H9 (cell line): ENCODE data around the gene PREP. TPM values are rescaled to one million over a fixed set of nuclear protein-coding genes. Genes with fewer than 3 reads are reported as not detected.

Experiments used
- DNase-seq: peaks from one replicate; pipeline ENCODE4 v3.0.0-alpha.2; 2017
- H2AFZ ChIP-seq: one replicate; pipeline ENCODE4 v1.6.1; 2013; ENCODE audit warnings: mild to moderate bottlenecking, low read length, control low read depth, moderate library complexity
- H2AK5ac ChIP-seq: 2 replicates; pipeline ENCODE4 v1.6.1; 2013; ENCODE audit warnings: low read length, control low read depth, mixed read lengths; ENCODE audit not compliant: insufficient read length
- H2BK120ac ChIP-seq: one replicate; pipeline ENCODE4 v1.6.1; 2013; ENCODE audit warnings: low read depth, mild to moderate bottlenecking, low read length, control low read depth, inconsistent platforms; ENCODE audit not compliant: poor library complexity, severe bottlenecking
- H2BK12ac ChIP-seq: 2 replicates; pipeline ENCODE4 v1.6.1; 2013; ENCODE audit warnings: low read length, control low read depth, mixed read lengths, low read depth; ENCODE audit not compliant: insufficient read length
- H2BK15ac ChIP-seq: 2 replicates; pipeline ENCODE4 v1.6.1; 2013; ENCODE audit warnings: low read depth, low read length, control low read depth
- H2BK20ac ChIP-seq: one replicate; pipeline ENCODE4 v1.6.1; 2013; ENCODE audit warnings: low read depth, mild to moderate bottlenecking, low read length, control low read depth, inconsistent platforms; ENCODE audit not compliant: poor library complexity, severe bottlenecking
- H2BK5ac ChIP-seq: 2 replicates; pipeline ENCODE4 v1.6.1; 2013; ENCODE audit warnings: low read length, control low read depth, mixed read lengths; ENCODE audit not compliant: insufficient read length
- H3K14ac ChIP-seq: 2 replicates; pipeline ENCODE4 v1.6.1; 2013; ENCODE audit warnings: low read length, control low read depth; ENCODE audit not compliant: insufficient read depth
- H3K18ac ChIP-seq: 2 replicates; pipeline ENCODE4 v1.6.1; 2013; ENCODE audit warnings: low read depth, mild to moderate bottlenecking, mixed read lengths, low read length, control low read depth; ENCODE audit not compliant: insufficient read length
- H3K23ac ChIP-seq: 2 replicates; pipeline ENCODE4 v1.6.1; 2013; ENCODE audit warnings: low read length, control low read depth, mixed read lengths, low read depth; ENCODE audit not compliant: insufficient read length
- H3K23me2 ChIP-seq: 2 replicates; pipeline ENCODE4 v1.6.1; 2013; ENCODE audit warnings: low read depth, mild to moderate bottlenecking, mixed read lengths, low read length, control low read depth; ENCODE audit not compliant: insufficient read length, poor library complexity, severe bottlenecking
- H3K27ac ChIP-seq: 2 replicates; pipeline ENCODE4 v1.5.1; 2013; ENCODE audit warnings: low read length, control low read depth, mixed read lengths, low read depth; ENCODE audit not compliant: insufficient read length
- H3K27me3 ChIP-seq: 2 replicates; pipeline ENCODE4 v1.6.1; 2013; ENCODE audit warnings: low read length, control low read depth, inconsistent platforms; ENCODE audit not compliant: insufficient read depth
- H3K4ac ChIP-seq: 2 replicates; pipeline ENCODE4 v1.6.1; 2013; ENCODE audit warnings: low read depth, mild to moderate bottlenecking, control low read depth, inconsistent platforms, low read length, moderate library complexity
- H3K4me1 ChIP-seq: 2 replicates; pipeline ENCODE4 v1.6.1; 2013; ENCODE audit warnings: low read length, control low read depth, inconsistent platforms; ENCODE audit not compliant: insufficient read depth
- H3K4me2 ChIP-seq: 2 replicates; pipeline ENCODE4 v1.6.1; 2013; ENCODE audit warnings: low read length, control low read depth, mixed read lengths; ENCODE audit not compliant: insufficient read length, insufficient read depth
- H3K56ac ChIP-seq: 2 replicates; pipeline ENCODE4 v1.6.1; 2013; ENCODE audit warnings: low read depth, mild to moderate bottlenecking, mixed read lengths, low read length, control low read depth; ENCODE audit not compliant: insufficient read length
- H3K79me1 ChIP-seq: 2 replicates; pipeline ENCODE4 v1.6.1; 2013; ENCODE audit warnings: low read depth, mild to moderate bottlenecking, moderate library complexity, low read length, control low read depth, inconsistent platforms; ENCODE audit not compliant: insufficient read depth, poor library complexity, severe bottlenecking
- H3K79me2 ChIP-seq: 2 replicates; pipeline ENCODE4 v1.6.1; 2013; ENCODE audit warnings: low read length, control low read depth, inconsistent platforms; ENCODE audit not compliant: insufficient read depth
- H3K9ac ChIP-seq: 2 replicates; pipeline ENCODE4 v1.6.1; 2013; ENCODE audit warnings: low read length, control low read depth, mixed read lengths; ENCODE audit not compliant: insufficient read length; ENCODE audit errors: extremely low read depth
- H3K9me3 ChIP-seq: one replicate; pipeline ENCODE4 v1.6.1; 2013; ENCODE audit warnings: low read depth, low read length, inconsistent platforms; ENCODE audit not compliant: control insufficient read depth
- H3T11ph ChIP-seq: one replicate; pipeline ENCODE4 v1.6.1; 2013; ENCODE audit warnings: mild to moderate bottlenecking, low read length, control low read depth, inconsistent platforms
- H4K20me1 ChIP-seq: one replicate; pipeline ENCODE4 v1.6.1; 2013; ENCODE audit not compliant: control insufficient read depth, insufficient read length, insufficient read depth
- H4K5ac ChIP-seq: 2 replicates; pipeline ENCODE4 v1.6.1; 2013; ENCODE audit warnings: low read depth, mild to moderate bottlenecking, mixed read lengths, low read length, control low read depth; ENCODE audit not compliant: insufficient read length
- H4K8ac ChIP-seq: replicated peaks from 2 replicates; pipeline ENCODE4 v1.6.1; 2013; ENCODE audit warnings: low read length, control low read depth, mixed read lengths, low read depth; ENCODE audit not compliant: insufficient read length
- H4K91ac ChIP-seq: 2 replicates; pipeline ENCODE4 v1.6.1; 2013; ENCODE audit warnings: low read depth, mild to moderate bottlenecking, moderate library complexity, mixed read lengths, low read length, control low read depth; ENCODE audit not compliant: insufficient read length
- H3K27ac Mint-ChIP-seq, 3 experiments: 2 replicates in 2 of 3; 3 replicates in 1 of 3; pipeline ENCODE4 v1.8.0; 2020 to 2021; ENCODE audit warnings: mixed read lengths in 3 of 3, mild to moderate bottlenecking in 1 of 3, moderate library complexity in 1 of 3
- H3K27me3 Mint-ChIP-seq: 2 replicates; pipeline ENCODE4 v1.8.0; 2021; ENCODE audit warnings: low read depth, mild to moderate bottlenecking, moderate library complexity, mixed read lengths
- H3K36me3 Mint-ChIP-seq, 3 experiments: 2 replicates in 2 of 3; 3 replicates in 1 of 3; pipeline ENCODE4 v1.8.0; 2020 to 2021; ENCODE audit warnings: low read depth in 3 of 3, mixed read lengths in 3 of 3; ENCODE audit not compliant: insufficient read depth in 1 of 3
- H3K4me1 Mint-ChIP-seq, 2 experiments: 2 replicates each; pipeline ENCODE4 v1.8.0; 2020; ENCODE audit warnings: mixed read lengths in 2 of 2
- H3K4me3 Mint-ChIP-seq, 2 experiments: 2 replicates in 1 of 2; 3 replicates in 1 of 2; pipeline ENCODE4 v1.8.0; 2020 to 2021; ENCODE audit warnings: mild to moderate bottlenecking in 2 of 2, mixed read lengths in 2 of 2, moderate library complexity in 1 of 2
- H3K9me3 Mint-ChIP-seq, 2 experiments: 2 replicates in 1 of 2; 3 replicates in 1 of 2; pipeline ENCODE4 v1.8.0; 2020; ENCODE audit warnings: mild to moderate bottlenecking in 2 of 2, mixed read lengths in 2 of 2, moderate library complexity in 1 of 2
- CTCF ChIP-seq: fragments of 200-600 bp; sonication (generic); conservative IDR thresholded peaks from 3 replicates; pipeline ENCODE4 v1.8.0; 2021; ENCODE audit warnings: antibody characterized with exemption, mild to moderate bottlenecking
- WGBS: extraction: QIAGEN DNeasy Blood & Tissue Kit; methylation state at CpG from one replicate; pipeline ENCODE4 v1.1.7; 2013; ENCODE audit warnings: missing lambda C conversion rate, low lambda C conversion rate, mixed read lengths; ENCODE audit not compliant: insufficient read length; ENCODE audit errors: extremely low coverage; 5-methylcytosine and 5-hydroxymethylcytosine counted together
- total RNA-seq: library from RNA; stranded (reverse); gene quantifications from 2 replicates; pipeline ENCODE4 v1.2.1, GENCODE V29; 2021

PREP gene
- total RNA-seq, 1 experiment from 2014 or later = 54.0 TPM

GRCh38 chr6:105352037-105352617 lies 50.8 kb downstream of the PREP start:
- H2BK12ac ChIP-seq = no peak overlapping the region
- no peak overlapping the region for H4K8ac ChIP-seq
- no peaks in the 10 kb centered on the region for H3K27me3 Mint-ChIP-seq
- no peak overlapping the region for H2AK5ac ChIP-seq
- H2BK120ac ChIP-seq = no peak overlapping the region
- no peaks in the 10 kb centered on the region for H3K27me3 ChIP-seq
- H3K4ac ChIP-seq = no peak overlapping the region
- DNase-seq = no peak
- H3K9me3 ChIP-seq = no peaks in the 10 kb centered on the region
- H3K4me3 Mint-ChIP-seq = no peak overlapping the region
- H3K4me1 ChIP-seq = no peaks in the 10 kb centered on the region
- no peaks in the 10 kb centered on the region for H3K79me1 ChIP-seq
- peaks cover 6 to 9% of the 10 kb centered on the region in 2 experiments; a peak in 4 of 5 replicates for H3K9me3 Mint-ChIP-seq
- H3K4me2 ChIP-seq = no peak overlapping the region
- H2BK15ac ChIP-seq = no peak overlapping the region
- H2BK5ac ChIP-seq = no peak overlapping the region
- no peak overlapping the region for H3K27ac Mint-ChIP-seq
- no peak overlapping the region for H2AFZ ChIP-seq
- TF ChIP-seq CTCF = no peak
- no CpG with 5 or more reads among the region's 4 CpGs for WGBS
- no peak overlapping the region for H2BK20ac ChIP-seq
- no peaks in the 10 kb centered on the region for H3K79me2 ChIP-seq
- no peak overlapping the region for H3K23ac ChIP-seq
- no peak overlapping the region for H4K91ac ChIP-seq
- H3K56ac ChIP-seq = no peak overlapping the region
- H3K18ac ChIP-seq = no peak overlapping the region
- H3K4me1 Mint-ChIP-seq = peaks cover 0 to 7% of the 10 kb centered on the region in 2 experiments; a peak in 2 of 4 replicates
- no peaks in the 10 kb centered on the region for H3K23me2 ChIP-seq
- H3K27ac ChIP-seq = no peak overlapping the region
- H3K14ac ChIP-seq = no peak overlapping the region
- H4K5ac ChIP-seq = no peak overlapping the region
- H3T11ph ChIP-seq = no peak overlapping the region
- H3K9ac ChIP-seq = no peak overlapping the region
- peaks cover 36 to 59% (median 44%) of the 10 kb centered on the region in 3 experiments for H3K36me3 Mint-ChIP-seq
- no peaks in the 10 kb centered on the region for H4K20me1 ChIP-seq
